ENCODE data around the gene STRAP.

- TF ChIP-seq CTCF (IDR thresholded peaks at IDR 0.05) (no peak), EZH2 (IDR thresholded peaks at IDR 0.05; ENCODE audit: borderline replicate concordance, insufficient read depth, low read depth, low read length, poor library complexity, severe bottlenecking) (no peak)
These were observed 18.8 kb upstream of the STRAP start for GRCh38 chr12:15863372-15863771.

Data from B cell (primary cell).